Stimulated activated CD8-positive, alpha-beta memory T cell treated with anti-CD3 and anti-CD28 coated beads, Interleukin-4, amount 100 ng/mL, for 4 hours (primary cell): ENCODE measurements around the gene PPP2R2B.

ENCODE experiments used
- DNase-seq, 2 donors: peaks; one replicate each; pipeline ENCODE4 v3.0.0-alpha.2; 2020; ENCODE audit warnings: low read depth in 2 of 2, low spot score in 1 of 2

PPP2R2B gene

GRCh38 chr5:146878476-146879172, at the start of gene PPP2R2B:
Gene PPP2R2B, minus strand, starts transcription at chr5:146878757.
- peak in 1 of 2 donors; percentile 18 for DNase-seq

- no peak for DNase-seq
Observed at GRCh38 chr5:146924132-146924531, 45.6 kb upstream of the PPP2R2B start.

- no peak for DNase-seq
Observed at GRCh38 chr5:146921225-146921624, 42.7 kb upstream of the PPP2R2B start.

GRCh38 chr5:146920351-146920881, 41.9 kb upstream of the PPP2R2B start:
- no peak for DNase-seq

GRCh38 chr5:146919304-146919703, 40.7 kb upstream of the PPP2R2B start:
- DNase-seq: no peak

- no peak for DNase-seq
Observed at GRCh38 chr5:146917931-146918330, 39.4 kb upstream of the PPP2R2B start.

- no peak for DNase-seq
Observed at GRCh38 chr5:146912874-146913273, 34.3 kb upstream of the PPP2R2B start.

- DNase-seq: no peak
Observed at GRCh38 chr5:146910239-146910638, 31.7 kb upstream of the PPP2R2B start.

GRCh38 chr5:146909255-146910068, 30.9 kb upstream of the PPP2R2B start:
- DNase-seq: no peak

GRCh38 chr5:146906803-146907202, 28.2 kb upstream of the PPP2R2B start:
- DNase-seq: no peak

GRCh38 chr5:146904890-146905289, 26.3 kb upstream of the PPP2R2B start:
- no peak for DNase-seq

- no peak for DNase-seq
Observed at GRCh38 chr5:146903789-146904188, 25.2 kb upstream of the PPP2R2B start.

- DNase-seq: no peak
Observed at GRCh38 chr5:146902471-146902870, 23.9 kb upstream of the PPP2R2B start.

GRCh38 chr5:146897061-146897460, 18.5 kb upstream of the PPP2R2B start:
- no peak for DNase-seq

- no peak for DNase-seq
Observed at GRCh38 chr5:146894753-146895521, 16.4 kb upstream of the PPP2R2B start.

- DNase-seq: no peak
Observed at GRCh38 chr5:146893991-146894390, 15.4 kb upstream of the PPP2R2B start.

- no peak for DNase-seq
Observed at GRCh38 chr5:146892231-146892630, 13.7 kb upstream of the PPP2R2B start.

- no peak for DNase-seq
Observed at GRCh38 chr5:146891511-146891910, 13.0 kb upstream of the PPP2R2B start.

GRCh38 chr5:146890731-146891440, 12.3 kb upstream of the PPP2R2B start:
- no peak for DNase-seq

- DNase-seq: no peak
Observed at GRCh38 chr5:146890066-146890465, 11.5 kb upstream of the PPP2R2B start.

GRCh38 chr5:146889169-146889568, 10.6 kb upstream of the PPP2R2B start:
- DNase-seq: no peak
